HepG2 (cell line): ENCODE data around the gene RNU1-1. TPM values are rescaled to one million over a fixed set of nuclear protein-coding genes. Genes with fewer than 3 reads are reported as not detected.
A peak's percentile ranks its signal among the peaks of the same experiment; 100 is the strongest.
"Not testable (repeated sequence)": the region's sequence is repeated elsewhere in the genome, so short reads cannot be mapped to it uniquely, and the experiment has no call there.

Source experiments
- ATAC-seq: fragments of 200-7000 bp; cut with Tn5 transposase; 3 replicates; pipeline ENCODE4 v1.9.1; 2020; ENCODE audit warnings: mild to moderate bottlenecking, moderate library complexity
- BruUV-seq: library from RNA; stranded (reverse); fragments of 400-500 nt; replicated peaks from 2 replicates; lab custom pipeline; 2021; lab: Mats Ljungman, UMichigan
- CTCF ChIA-PET: fragments of 300-600 bp; formaldehyde crosslinking; extraction: SDS; loops from one replicate; lab custom pipeline; 2021; ENCODE audit warnings: low total read pairs, inconsistent platforms, low intra/inter-chr PET ratio; lab: Yijun Ruan, JAX
- POLR2A ChIA-PET: fragments of 350-600 bp; sonication (Branson Sonifier 250); formaldehyde crosslinking; loops from one replicate; lab custom pipeline; 2020; ENCODE audit warnings: antibody characterized with exemption, inconsistent platforms; lab: Yijun Ruan, JAX
- DNase-seq: peaks from one replicate; pipeline ENCODE4 v3.0.0-alpha.2; 2015; ENCODE audit warnings: low spot score
- FAIRE-seq: peaks from 3 replicates; lab custom pipeline; 2011; peaks lifted over from hg19 to GRCh38; lab: Jason Lieb, UNC
- H2AFZ ChIP-seq: one replicate; pipeline ENCODE4 v1.6.1; 2011; ENCODE audit warnings: low read length, inconsistent platforms
- H3K27ac ChIP-seq: fragments of 300-600 bp; 3 replicates; pipeline ENCODE4 v1.8.0; 2011; ENCODE audit warnings: mixed run types, mild to moderate bottlenecking, mixed read lengths, low read length, inconsistent platforms; ENCODE audit not compliant: insufficient read depth; ENCODE audit errors: extremely low read length
- H3K27me3 ChIP-seq, 2 experiments: fragments of 200-600 bp in 1 of 2; 2 replicates in 1 of 2; 3 replicates in 1 of 2; pipeline versions ENCODE4 v1.6.0 to v1.8.0; 2011; ENCODE audit warnings: low read length in 2 of 2, mild to moderate bottlenecking in 2 of 2, moderate library complexity in 2 of 2, inconsistent platforms in 1 of 2; ENCODE audit not compliant: insufficient read depth in 2 of 2, control insufficient read depth in 1 of 2
- H3K36me3 ChIP-seq, 2 experiments: fragments of 200-600 bp in 1 of 2; replicated peaks in 1 of 2; 2 replicates in 1 of 2; 3 replicates in 1 of 2; pipeline versions ENCODE4 v1.5.1 to v1.8.0; 2011; ENCODE audit warnings: low read length in 2 of 2, inconsistent platforms in 1 of 2; ENCODE audit not compliant: insufficient read depth in 2 of 2, control insufficient read depth in 1 of 2
- H3K4me1 ChIP-seq: 2 replicates; pipeline ENCODE4 v1.5.1; 2012; ENCODE audit warnings: low read length, inconsistent platforms; ENCODE audit not compliant: insufficient read depth
- H3K4me2 ChIP-seq: 2 replicates; pipeline ENCODE4 v1.6.0; 2011; ENCODE audit warnings: low read depth, low read length, inconsistent platforms
- H3K4me3 ChIP-seq, 3 experiments: fragments of 200-600 bp in 1 of 3; sonication (generic), shearing (Covaris generic) in 1 of 3; replicated peaks in 1 of 3; 2 replicates each; pipeline ENCODE4 v1.5.1; 2011 to 2016; ENCODE audit warnings: low read length in 3 of 3, inconsistent platforms in 2 of 3, low read depth in 2 of 3, mild to moderate bottlenecking in 2 of 3, control low read depth in 1 of 3, mixed read lengths in 1 of 3; ENCODE audit not compliant: insufficient read depth in 1 of 3
- H3K79me2 ChIP-seq: one replicate; pipeline ENCODE4 v1.6.1; 2011; ENCODE audit warnings: low read length, inconsistent platforms; ENCODE audit not compliant: insufficient read depth
- H3K9ac ChIP-seq: 2 replicates; pipeline ENCODE4 v1.6.0; 2011; ENCODE audit warnings: mild to moderate bottlenecking, low read depth, low read length, inconsistent platforms; ENCODE audit not compliant: insufficient read depth
- H3K9me3 ChIP-seq: 2 replicates; pipeline ENCODE4 v1.5.1; 2012; ENCODE audit warnings: mild to moderate bottlenecking, low read length
- H4K20me1 ChIP-seq: 2 replicates; pipeline ENCODE4 v1.6.0; 2011; ENCODE audit warnings: inconsistent platforms, mild to moderate bottlenecking, low read length, moderate library complexity; ENCODE audit not compliant: insufficient read depth
- HOXA9 ChIP-seq: sonication (generic); formaldehyde crosslinking; IDR thresholded peaks from 2 replicates; pipeline ENCODE4 v1.8.1; 2022; ENCODE audit warnings: missing genetic modification reagents, mild to moderate bottlenecking, moderate library complexity, borderline replicate concordance
- RARA ChIP-seq: IDR thresholded peaks from 2 replicates; pipeline ENCODE4 v1.6.1; 2016; ENCODE audit warnings: missing genetic modification reagents, missing compliant biosample characterization
- TOE1 ChIP-seq: sonication (generic); formaldehyde crosslinking; IDR thresholded peaks from 2 replicates; pipeline ENCODE4 v1.4.0; 2020; ENCODE audit warnings: mild to moderate bottlenecking, missing genetic modification reagents
- ZNF777 ChIP-seq: sonication (generic); formaldehyde crosslinking; IDR thresholded peaks from 2 replicates; pipeline ENCODE4 v1.4.0; 2020; ENCODE audit warnings: missing genetic modification reagents
- WGBS: methylation state at CpG from one replicate; pipeline ENCODE4 v1.1.6; 2017; ENCODE audit warnings: low lambda C conversion rate; 5-methylcytosine and 5-hydroxymethylcytosine counted together
- in situ Hi-C: cut with HindIII; loops from 2 replicates; pipeline ENCODE4 v1.10.0; 2017; ENCODE audit warnings: low pct_unique_long_range_greater_than_20kb; ENCODE audit not compliant: extremely low pct_ligation_motif_present
- intact Hi-C: fragments of 100-400 bp; cut with micrococcal nuclease; formaldehyde crosslinking; loops from one replicate; pipeline ENCODE4 v1.10.0; 2022; ENCODE audit not compliant: unreplicated experiment
- polyA plus RNA-seq, 8 experiments: library from polyadenylated mRNA; depleted of rRNA in 3 of 8; stranded (reverse) in 7 of 8; unstranded in 1 of 8; fragments of >200 nt; fragmentation: Illumina TruSeq in 4 of 8; extraction: Trizol in 4 of 8; gene quantifications; 2 replicates each; pipeline versions ENCODE4 v1.2.1 to v1.2.3, GENCODE V29; 2011 to 2016; ENCODE audit warnings: low read depth in 4 of 8, missing spikeins in 1 of 8, mixed read lengths in 1 of 8; ENCODE audit not compliant: insufficient read depth in 1 of 8
- total RNA-seq, 5 experiments: library from RNA; depleted of rRNA; stranded (reverse); fragments of >200 nt; fragmentation: Illumina TruSeq; extraction: Trizol; gene quantifications; 2 replicates each; pipeline ENCODE4 v1.2.3, GENCODE V29; 2016; ENCODE audit warnings: low read depth in 1 of 5
- TF ChIP-seq, protein P1 (sequence below): sonication (generic); formaldehyde crosslinking; IDR thresholded peaks from 2 replicates; pipeline ENCODE4 v1.4.0; 2020; ENCODE audit warnings: mild to moderate bottlenecking, low read depth, missing genetic modification reagents

RNU1-1 gene
- total and polyA plus RNA-seq, 2 of the 13 experiments (the other 11 are each of a cell fraction or from before 2014, with no cell fraction given), result under 0.01 to 11,018 TPM

DNA sequence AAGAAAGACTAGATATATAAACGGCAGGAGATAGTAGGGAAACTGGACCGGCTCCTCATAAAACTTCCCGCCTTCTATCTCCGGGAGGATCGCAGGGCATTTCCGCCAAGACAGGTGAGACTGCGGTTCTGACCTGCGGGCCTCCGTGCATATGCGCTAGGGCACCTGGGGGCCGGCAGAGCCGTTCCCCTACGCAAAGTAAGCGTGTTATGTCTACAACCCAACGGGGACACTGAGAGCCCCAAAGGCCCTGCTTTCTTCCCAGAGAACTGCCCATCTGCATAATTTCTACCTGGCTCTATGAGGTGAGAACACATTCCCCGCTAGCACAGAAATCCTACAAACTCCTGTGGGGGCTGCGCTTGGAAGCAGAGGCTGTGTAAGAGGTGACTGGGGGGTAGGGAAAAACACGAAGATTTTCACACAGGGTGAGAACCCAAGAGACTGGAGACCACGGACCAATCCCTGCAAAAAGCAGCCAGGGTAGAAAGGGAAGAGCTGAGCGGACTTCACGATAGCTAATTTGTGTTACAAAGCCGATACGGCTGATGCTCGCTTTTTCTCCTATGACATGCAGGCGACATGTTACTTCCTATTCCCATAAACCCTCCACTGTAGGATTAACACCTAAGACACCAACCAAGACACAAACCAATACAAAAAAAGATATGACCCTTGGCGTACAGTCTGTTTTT is 526 bp downstream of the RNU1-1 start (continued):
- TF ChIP-seq, protein P1, sequence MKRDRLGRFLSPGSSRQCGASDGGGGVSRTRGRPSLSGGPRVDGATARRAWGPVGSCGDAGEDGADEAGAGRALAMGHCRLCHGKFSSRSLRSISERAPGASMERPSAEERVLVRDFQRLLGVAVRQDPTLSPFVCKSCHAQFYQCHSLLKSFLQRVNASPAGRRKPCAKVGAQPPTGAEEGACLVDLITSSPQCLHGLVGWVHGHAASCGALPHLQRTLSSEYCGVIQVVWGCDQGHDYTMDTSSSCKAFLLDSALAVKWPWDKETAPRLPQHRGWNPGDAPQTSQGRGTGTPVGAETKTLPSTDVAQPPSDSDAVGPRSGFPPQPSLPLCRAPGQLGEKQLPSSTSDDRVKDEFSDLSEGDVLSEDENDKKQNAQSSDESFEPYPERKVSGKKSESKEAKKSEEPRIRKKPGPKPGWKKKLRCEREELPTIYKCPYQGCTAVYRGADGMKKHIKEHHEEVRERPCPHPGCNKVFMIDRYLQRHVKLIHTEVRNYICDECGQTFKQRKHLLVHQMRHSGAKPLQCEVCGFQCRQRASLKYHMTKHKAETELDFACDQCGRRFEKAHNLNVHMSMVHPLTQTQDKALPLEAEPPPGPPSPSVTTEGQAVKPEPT, result 0 out of 2 replicates have a peak, but pooled peaks have one; percentile 43
- peak; percentile 33; the same call in 1 of the 2 replicates for TF ChIP-seq ZNF777 (CRISPR knock-in tag)
- peak; percentile 75; the same call in 1 of the 2 replicates for TF ChIP-seq HOXA9 (CRISPR knock-in tag)
- peak; percentile 94 for TF ChIP-seq TOE1 (CRISPR knock-in tag)

DNA sequence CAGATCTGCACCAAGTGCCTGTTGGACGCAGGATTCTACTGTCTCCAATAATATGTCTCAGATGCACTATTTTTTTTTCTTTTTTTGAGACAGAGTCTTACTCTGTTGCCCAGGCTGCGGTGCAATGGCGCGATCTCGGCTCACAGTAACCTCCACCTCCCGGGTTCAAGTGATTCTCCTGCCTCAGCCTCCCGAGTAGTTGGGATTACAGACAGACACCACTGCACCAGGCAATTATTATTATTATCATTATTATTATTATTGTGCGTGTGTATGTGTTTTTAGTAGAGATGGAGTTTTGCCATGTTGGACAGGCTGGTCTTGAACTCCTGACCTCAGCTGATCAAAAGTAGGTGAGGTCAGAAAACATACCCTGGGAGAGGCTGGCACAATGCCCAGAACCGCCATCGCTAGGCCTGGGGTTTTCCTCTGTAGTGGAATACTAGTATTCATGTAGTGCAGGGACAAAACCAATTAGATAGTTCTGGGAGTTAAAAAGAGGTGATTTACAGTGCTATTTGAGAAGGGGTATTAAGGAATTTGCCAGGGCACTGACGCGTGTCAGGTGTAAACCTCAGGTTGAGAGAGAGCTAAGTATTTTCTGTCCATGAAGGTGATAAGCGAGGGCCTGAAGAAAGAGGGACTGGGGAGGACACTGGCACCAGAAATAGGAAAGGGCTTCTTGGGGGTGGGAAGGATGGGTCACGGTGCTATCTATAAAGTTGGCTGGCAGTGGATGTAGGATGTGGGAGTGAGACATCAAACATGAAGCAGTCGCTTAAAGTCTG is 1.3 kb downstream of the RNU1-1 start:
- Histone ChIP-seq H3K4me3 (peak overlapping the region in 2 of 3 experiments; percentile 37 to 60; a peak in 3 of 6 replicates), H3K4me2 (peak overlapping the region; percentile 72), H3K9ac (peak overlapping the region; percentile 29; the same call in 1 of the 2 replicates)
- ATAC-seq, H4K20me1 ChIP-seq, H2AFZ ChIP-seq, BruUV-seq, H3K36me3 ChIP-seq, intact Hi-C loops, H3K79me2 ChIP-seq, FAIRE-seq, in situ Hi-C loops, CTCF ChIA-PET, DNase-seq, H3K27ac ChIP-seq, H3K4me1 ChIP-seq, H3K27me3 ChIP-seq, H3K9me3 ChIP-seq: not testable (repeated sequence)
- POLR2A ChIA-PET, result interaction anchor here (1.3 to 1.6 kb wide), 2 partner anchors 72 to 132 kb away, joined by 5 to 12 read pairs; partner anchors contain the start of gene NECAP2
- WGBS, result 36% methylated on average over 15 of the region's 15 CpGs
- TF ChIP-seq RARA (CRISPR knock-in tag), result peak; percentile 53

DNA sequence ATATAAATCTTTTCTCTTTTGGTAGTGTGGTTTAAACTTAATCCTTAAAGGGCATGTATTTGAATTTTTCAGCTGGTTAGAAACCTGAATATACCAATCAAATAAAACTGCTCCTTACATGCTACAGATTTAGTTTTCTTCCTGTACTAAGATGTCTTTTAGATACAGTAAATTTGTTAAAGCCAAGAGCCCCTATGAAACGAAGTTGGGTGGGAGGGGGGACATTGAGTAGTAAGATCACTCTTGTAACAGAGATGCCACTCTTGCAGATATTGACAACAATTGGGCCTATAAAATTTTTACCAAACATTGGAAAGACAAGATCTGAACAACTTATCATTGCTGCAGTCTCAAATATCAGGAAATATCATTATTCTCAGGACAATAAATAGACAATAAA is 2.2 kb downstream of the RNU1-1 start:
- H3K79me2 ChIP-seq, H3K9ac ChIP-seq, ATAC-seq, H3K27ac ChIP-seq, in situ Hi-C loops, BruUV-seq, FAIRE-seq, H3K4me1 ChIP-seq, POLR2A ChIA-PET, H3K4me2 ChIP-seq, CTCF ChIA-PET, H2AFZ ChIP-seq, H3K4me3 ChIP-seq, H3K27me3 ChIP-seq, H4K20me1 ChIP-seq, H3K9me3 ChIP-seq, intact Hi-C loops, H3K36me3 ChIP-seq, DNase-seq: not testable (repeated sequence)
- whole genome bisulfite sequencing, result 3% methylated on average over 1 of the region's 1 CpG
